Erythroblast (primary cell): ENCODE results near the gene NF2.

ENCODE experiments used
- GATA1 ChIP-seq: IDR thresholded peaks from 2 replicates; pipeline ENCODE4 v1.6.1; 2011; ENCODE audit warnings: low read depth, mild to moderate bottlenecking, control low read depth, low read length, moderate library complexity
- POLR2A ChIP-seq: IDR thresholded peaks from 2 replicates; pipeline ENCODE4 v1.6.1; 2011; ENCODE audit warnings: mild to moderate bottlenecking, low read length

- no peak for TF ChIP-seq POLR2A
- TF ChIP-seq GATA1: no peak
Measured at GRCh38 chr22:29689880-29690213, 86.4 kb downstream of the NF2 start.
